GM19452 (cell line): ENCODE results near the gene HERC3.

Experiments
- ATAC-seq: cut with Tn5 transposase; IDR thresholded peaks from one replicate; pipeline ENCODE4 v1.9.1; 2021; ENCODE audit not compliant: unreplicated experiment

HERC3 gene

DNA sequence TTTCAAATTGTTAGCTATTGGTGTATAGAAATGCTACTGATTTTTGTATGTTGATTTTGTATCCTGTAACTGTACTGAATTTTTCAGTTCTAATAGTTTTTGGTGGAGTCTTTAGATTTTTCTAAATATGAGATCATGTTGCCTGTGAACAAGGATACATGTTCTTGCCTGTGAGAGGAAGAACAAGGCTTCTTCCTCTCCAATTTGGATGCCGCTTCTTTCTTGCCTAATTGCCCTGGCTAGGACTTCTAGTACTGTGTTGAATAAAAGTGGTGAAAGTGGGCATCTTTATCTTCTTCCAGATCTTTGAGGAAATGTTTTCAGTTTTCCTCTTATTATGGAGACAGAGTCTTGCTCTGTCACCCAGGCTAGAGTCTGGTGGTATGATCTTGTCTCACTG, 121.5 kb downstream of the HERC3 start:
- ATAC-seq, result no peak

- ATAC-seq, result no peak
These were observed 125.8 kb downstream of the HERC3 start for GRCh38 chr4:88718098-88718497.

- no peak for ATAC-seq
These were observed 127.1 kb downstream of the HERC3 start for GRCh38 chr4:88719381-88719780.

- ATAC-seq, result no peak
These were observed 128.5 kb downstream of the HERC3 start for GRCh38 chr4:88720451-88721428.

- ATAC-seq, result no peak
These were observed 130.0 kb downstream of the HERC3 start for GRCh38 chr4:88722276-88722780.

GRCh38 chr4:88722828-88723227, 130.5 kb downstream of the HERC3 start:
- ATAC-seq, result no peak

DNA sequence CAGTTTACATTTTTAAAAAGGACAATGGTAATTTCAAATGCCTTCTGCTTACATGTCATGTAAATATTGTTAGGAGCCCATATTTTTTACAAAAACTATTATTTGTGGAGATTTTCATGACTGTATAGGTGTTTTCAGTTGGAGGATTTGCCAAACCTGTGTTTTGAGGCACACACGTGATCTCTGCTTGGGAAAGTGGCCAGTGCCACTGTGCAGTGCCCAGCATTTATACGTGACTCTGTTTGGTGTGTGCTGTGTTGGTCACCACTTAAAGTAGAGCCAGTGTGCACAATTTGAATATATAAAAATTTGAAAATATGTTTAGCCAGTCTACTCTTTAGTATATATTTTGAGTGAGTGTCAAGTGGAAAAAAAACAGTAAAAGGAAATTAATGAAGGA, 132.1 kb downstream of the HERC3 start:
- no peak for ATAC-seq

DNA sequence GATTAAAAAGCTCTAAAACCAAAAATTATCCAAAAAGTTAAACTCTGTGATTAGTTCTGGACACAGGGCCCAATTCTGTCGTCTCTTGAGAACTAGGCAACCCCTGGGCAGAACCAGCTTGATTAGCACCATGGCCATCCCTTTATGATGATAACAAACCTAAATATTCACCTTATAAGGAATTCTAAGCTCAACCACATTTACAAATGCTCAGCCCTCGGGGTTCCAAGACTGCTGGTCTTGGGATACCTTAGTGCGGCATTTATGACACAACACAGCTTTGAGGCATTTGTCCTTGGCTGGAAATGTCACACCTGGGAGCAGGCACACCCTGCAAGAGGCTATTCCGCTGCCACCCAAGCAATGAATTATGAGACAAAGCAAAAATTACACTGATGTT, 132.9 kb downstream of the HERC3 start:
- ATAC-seq, result no peak

DNA sequence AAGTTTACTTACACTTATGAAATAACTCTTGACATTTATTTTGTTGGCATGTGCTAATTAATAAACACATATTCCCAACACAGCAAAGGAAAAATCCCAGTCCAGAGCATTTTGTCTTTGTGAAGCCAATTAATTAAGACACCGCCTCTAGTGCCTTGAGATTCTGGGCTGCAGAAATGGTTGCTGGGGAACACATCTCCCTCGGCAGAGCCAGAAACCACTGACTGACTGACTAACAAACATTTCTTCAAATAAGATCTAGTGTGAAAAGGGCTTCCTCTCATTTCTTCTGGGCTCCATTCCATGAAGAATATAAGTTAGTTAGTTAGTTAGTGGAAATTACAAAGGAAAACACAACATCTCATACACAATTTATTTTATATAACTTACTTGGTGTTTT, 133.7 kb downstream of the HERC3 start:
- ATAC-seq, result no peak

- ATAC-seq, result no peak
These were observed 135.9 kb downstream of the HERC3 start for GRCh38 chr4:88728146-88728545.

- no peak for ATAC-seq
These were observed 137.0 kb downstream of the HERC3 start for GRCh38 chr4:88729146-88729760.

DNA sequence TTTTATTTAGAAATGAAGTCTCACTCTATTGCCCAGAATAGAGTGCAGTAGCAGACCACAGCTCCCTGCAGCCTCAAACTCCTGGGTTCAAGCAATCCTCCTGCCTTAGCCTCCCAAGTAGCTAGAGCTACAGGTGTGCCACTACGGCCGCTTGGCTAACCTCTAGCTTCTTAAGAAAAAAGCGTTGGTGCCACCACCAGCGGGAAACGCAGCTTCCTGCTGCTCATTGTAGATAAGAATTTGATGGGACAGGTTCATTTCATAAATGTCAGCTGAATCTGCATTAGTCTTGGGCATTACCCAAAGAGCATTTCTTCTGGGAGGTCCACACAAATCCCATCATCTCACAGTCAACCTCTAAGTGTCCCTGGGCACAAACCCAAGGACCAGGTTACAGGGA, 138.5 kb downstream of the HERC3 start:
- no peak for ATAC-seq

DNA sequence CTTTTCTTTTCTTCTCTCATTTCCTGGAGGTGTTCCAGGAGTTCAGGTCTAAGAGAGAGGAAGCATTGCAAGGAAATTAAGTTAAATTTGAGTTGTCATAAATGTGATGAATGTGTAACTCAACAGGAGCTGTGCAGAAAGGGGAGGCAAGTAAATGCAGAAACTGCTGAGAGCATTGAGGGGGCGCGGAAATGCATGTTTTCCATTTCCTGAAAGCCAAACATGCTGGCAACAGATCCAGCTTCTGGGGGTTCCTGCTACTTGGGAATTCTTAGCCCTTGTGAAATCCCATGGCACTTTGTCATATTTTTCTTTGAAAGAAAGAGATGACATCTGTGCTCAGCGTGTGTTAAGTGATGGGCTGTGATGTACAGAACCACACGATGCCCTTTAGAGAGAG, 139.1 kb downstream of the HERC3 start:
- ATAC-seq, result no peak

DNA sequence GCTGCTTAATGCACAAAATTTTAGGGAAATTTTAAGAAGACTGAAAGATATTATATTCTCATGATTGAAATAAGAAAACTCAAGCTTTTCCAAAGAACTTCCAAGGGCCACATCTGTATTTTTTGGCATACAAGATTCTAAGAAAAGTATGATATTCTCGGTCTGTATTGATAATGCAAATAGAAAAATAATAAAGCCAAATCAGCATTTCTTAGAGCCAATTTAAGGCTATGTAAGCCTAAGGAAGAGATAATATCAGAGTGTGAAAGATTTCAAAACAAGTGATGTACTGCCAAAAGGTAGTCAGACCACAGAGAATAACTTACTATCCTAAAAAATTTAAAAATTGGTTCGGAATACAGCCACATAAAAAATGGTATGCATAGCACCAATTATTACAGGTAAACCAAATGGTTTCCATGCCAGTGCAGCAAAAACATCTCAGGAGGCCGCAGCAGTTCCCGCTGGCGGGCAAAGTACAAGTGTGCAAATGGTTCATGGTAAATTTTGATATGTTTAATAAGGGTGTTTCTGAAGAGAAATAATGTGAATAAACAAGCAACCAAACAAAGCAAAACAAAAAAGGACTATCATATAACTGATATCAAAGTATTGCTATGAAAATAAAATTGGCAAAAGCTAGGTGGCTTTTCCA, 140.6 kb downstream of the HERC3 start:
- no peak for ATAC-seq

DNA sequence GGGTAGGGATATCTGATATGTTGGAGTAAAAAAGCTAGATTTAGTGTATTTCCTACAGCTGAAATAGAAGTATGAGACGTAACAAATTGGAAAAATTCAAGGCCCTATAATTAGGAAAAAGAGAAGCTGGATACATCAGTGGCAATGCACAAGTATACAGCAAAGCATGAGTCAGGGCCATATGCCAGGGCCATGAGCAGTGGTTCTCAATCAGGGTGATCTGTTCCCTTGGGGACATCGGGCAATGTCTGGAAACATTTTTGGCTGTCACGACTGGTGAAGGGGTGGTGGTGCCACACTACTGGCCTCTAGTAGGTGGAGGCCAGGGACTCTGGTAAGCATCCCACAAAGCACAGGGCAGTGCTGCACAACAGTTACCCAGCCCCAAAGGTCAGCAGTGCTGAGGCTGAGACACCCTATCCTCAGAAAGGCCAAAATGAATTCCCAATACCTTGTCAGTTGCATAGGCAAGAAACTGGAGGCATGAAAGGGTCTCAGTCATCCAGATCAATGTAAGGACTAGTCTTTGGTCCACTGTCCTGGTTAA, 142.2 kb downstream of the HERC3 start:
- no peak for ATAC-seq

DNA sequence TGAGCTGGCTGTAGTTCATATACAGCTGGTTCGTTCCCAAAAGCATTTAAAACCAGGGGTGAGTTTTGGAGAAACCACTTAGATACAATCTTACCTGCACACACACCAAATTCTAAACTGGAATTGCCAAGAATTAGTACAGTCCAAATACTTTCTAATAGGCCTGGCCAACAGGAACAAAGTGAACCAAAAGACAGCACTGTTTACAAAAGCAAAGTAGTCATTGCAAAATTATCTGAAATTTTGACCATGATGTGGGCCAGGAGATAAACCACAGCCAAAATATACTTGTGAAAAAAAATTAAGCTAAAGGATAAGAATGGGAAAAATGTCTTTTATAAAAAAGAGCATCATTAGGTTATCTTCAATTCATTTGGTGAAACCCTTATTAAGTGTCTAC, 143.3 kb downstream of the HERC3 start:
- no peak for ATAC-seq

DNA sequence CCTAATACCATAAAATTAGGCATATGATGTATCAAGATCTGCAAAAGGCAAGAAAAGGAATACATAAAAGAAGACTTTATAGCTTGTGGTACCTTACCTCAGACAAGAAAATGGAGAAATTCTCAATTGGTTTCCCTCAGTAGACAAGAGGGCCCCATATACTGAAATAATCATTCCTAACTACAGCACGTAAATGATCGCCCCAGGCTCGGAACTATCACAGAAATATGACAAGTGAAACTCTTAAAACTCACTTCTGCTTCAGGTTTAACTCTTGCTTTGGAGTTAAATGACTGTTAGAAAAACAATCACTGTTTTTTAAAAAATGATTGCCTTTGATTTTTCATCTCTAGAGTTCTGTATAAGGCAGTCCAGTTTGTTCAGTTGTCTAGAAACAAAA, 144.0 kb downstream of the HERC3 start:
- ATAC-seq, result no peak

DNA sequence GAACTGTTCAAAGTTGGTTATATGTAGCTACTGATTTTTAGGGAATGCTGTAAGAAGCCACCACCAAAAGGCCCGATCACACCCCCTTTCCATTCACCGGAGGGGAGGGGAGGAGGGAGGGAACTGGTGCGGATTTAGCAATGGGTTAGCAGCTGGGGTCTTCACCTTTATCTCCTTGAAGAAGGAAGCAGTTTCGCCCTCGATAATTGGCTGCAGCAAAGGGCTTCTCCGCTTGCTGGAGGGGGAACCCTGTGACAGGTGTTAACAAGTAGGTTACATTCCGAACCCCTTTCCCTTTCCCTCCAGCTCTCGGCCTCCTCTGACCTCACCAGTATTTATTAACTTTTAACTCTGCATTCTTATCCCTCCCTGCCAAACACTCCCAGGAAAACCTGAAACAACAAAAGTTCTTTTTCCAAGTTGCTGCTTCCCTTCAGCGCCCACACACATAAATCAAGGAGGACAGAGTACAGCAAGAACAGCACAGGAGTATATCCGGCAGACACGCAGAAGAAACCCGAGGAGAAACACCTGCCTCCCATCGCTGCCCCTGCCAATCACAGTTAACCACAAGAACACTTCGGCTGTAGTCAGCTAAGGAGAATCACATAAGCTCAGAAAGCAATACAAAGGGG, 145.1 kb downstream of the HERC3 start:
- ATAC-seq, result peak; percentile 96

GRCh38 chr4:88738180-88738579, 145.9 kb downstream of the HERC3 start:
- no peak for ATAC-seq

DNA sequence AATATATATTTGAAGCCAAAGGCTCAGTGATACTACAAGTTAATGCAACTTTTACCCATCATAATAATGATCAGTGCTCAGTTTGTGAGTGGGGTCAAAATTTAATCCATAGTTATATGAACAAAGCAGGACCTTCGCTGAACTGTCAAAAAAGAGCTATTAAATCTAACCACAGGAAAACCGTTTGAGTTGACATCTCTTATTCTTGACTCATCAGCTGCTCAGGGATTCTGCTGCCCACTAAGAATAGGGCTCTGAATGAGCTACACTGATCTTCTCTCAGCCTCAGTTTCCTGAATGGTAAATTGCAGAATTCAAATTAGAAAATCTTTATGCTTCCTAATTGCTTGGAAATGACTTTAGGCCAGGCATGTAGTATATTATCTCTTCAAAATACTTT, 150.3 kb downstream of the HERC3 start:
- ATAC-seq, result no peak

DNA sequence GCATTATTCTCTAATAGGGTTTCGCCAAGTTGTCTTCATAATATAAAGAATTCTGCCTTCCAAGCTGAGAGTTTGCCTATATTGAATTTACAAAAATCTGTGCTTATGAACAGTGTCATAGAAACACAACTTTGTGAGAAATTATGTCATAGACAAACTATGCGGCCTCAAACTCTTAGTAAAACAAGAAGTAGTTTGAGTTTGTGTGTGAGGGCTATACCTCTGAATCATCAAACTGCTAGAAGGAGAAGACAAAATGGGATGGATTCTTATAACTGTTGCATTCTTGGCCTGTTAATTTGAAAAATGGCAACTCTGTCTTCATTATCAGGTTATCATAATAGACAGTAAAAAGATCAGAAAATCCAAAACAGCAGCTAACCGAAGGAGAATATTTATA, 151.4 kb downstream of the HERC3 start:
- no peak for ATAC-seq
